Adrenal gland (tissue), 5 donors: ENCODE measurements around the gene SLC15A4.

Experiments
- POLR2A ChIP-seq, 2 donors: fragments of 450-650 bp; IDR thresholded peaks; one replicate each; pipeline ENCODE4 v1.6.1; 2017; ENCODE audit warnings: antibody characterized with exemption in 2 of 2, mild to moderate bottlenecking in 2 of 2, moderate library complexity in 1 of 2
- TF ChIP-seq, protein P1 (sequence below), 6 experiments: fragments of 450-650 bp in 4 of 6; fragments of 200-600 bp in 2 of 6; sonication (generic) in 1 of 6; IDR thresholded peaks; 1 replicate in 5 of 6; 2 replicates in 1 of 6; pipeline versions ENCODE4 v1.5.1 to v1.8.0; 2016 to 2021; ENCODE audit warnings: antibody characterized with exemption in 6 of 6, mild to moderate bottlenecking in 2 of 6, moderate library complexity in 1 of 6
- donor health status: DM: no; HTN: no; CAD: no.

DNA sequence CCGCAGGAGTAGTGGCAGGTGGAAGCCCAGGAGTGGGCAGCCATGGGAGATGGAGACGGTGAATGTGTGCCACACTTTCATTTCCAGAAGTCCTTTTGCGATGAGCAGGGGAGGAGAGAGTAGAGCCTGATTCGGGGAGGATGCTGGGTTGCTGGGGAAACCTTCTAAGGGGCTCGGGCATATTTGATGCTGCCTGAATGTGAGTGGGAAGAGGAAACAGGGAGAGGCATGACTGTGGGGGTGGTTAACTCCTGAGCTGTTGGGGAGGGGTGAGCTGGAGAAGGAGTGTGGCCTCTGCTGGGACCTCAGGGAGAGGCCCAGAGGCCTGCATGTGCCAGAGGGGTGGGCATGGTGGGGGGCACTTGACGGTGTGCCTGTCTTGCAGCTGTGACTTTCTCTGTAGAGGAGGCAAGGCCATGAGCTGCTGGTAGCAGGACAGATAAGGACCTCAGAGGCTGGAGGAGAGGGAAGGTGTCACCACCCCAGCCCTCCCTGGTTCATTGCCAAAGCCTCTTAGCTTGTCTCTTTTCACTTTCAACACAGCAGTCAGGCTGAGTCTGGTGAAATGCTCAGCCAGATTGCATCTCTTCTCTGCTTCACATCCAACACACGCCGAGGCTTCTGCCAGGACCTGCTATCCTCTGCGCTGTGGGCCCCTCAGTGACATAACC, 40.9 kb upstream of the SLC15A4 start:
- TF ChIP-seq, protein P1, sequence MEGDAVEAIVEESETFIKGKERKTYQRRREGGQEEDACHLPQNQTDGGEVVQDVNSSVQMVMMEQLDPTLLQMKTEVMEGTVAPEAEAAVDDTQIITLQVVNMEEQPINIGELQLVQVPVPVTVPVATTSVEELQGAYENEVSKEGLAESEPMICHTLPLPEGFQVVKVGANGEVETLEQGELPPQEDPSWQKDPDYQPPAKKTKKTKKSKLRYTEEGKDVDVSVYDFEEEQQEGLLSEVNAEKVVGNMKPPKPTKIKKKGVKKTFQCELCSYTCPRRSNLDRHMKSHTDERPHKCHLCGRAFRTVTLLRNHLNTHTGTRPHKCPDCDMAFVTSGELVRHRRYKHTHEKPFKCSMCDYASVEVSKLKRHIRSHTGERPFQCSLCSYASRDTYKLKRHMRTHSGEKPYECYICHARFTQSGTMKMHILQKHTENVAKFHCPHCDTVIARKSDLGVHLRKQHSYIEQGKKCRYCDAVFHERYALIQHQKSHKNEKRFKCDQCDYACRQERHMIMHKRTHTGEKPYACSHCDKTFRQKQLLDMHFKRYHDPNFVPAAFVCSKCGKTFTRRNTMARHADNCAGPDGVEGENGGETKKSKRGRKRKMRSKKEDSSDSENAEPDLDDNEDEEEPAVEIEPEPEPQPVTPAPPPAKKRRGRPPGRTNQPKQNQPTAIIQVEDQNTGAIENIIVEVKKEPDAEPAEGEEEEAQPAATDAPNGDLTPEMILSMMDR (IDR thresholded peaks at IDR 0.05) = no peak
- TF ChIP-seq POLR2A (IDR thresholded peaks at IDR 0.05) = no peak
